Mammary epithelial cell (primary cell): ENCODE results near the gene RHOBTB1.
"Not testable (repeated sequence)": the region's sequence is repeated elsewhere in the genome, so short reads cannot be mapped to it uniquely, and the experiment has no call there.

Experiments used
- EZH2 ChIP-seq: IDR thresholded peaks from 2 replicates; pipeline ENCODE4 v1.6.1; 2012; ENCODE audit warnings: low read length, inconsistent platforms, borderline replicate concordance
- TF ChIP-seq, protein P1 (sequence below), 2 donors: IDR thresholded peaks in 1 of 2; conservative IDR thresholded peaks in 1 of 2; 2 replicates each; pipeline ENCODE4 v1.5.1; 2011 to 2012; ENCODE audit warnings: inconsistent platforms in 2 of 2, low read length in 2 of 2, mild to moderate bottlenecking in 2 of 2, control low read depth in 1 of 2, low read depth in 1 of 2; ENCODE audit not compliant: insufficient read depth in 1 of 2; ENCODE audit errors: extremely low read depth in 1 of 2

DNA sequence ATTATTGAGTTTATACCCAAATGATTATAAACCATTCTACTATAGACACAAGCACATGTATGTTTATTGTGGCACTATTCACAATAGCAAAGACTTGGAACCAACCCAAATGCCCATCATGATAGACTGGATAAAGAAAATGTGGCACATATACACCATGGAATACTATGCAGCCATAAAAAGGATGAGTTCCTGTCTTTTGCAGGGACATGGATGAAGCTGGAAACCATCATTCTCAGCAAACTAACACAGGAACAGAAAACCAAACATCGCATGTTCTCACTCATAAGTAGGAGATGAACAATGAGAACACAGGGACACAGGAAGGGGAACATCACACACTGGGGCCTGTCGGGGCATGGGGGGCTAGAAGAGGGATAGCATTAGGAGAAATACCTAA is 28.2 kb upstream of the RHOBTB1 start:
- not testable (repeated sequence) for TF ChIP-seq EZH2
- TF ChIP-seq, protein P1, sequence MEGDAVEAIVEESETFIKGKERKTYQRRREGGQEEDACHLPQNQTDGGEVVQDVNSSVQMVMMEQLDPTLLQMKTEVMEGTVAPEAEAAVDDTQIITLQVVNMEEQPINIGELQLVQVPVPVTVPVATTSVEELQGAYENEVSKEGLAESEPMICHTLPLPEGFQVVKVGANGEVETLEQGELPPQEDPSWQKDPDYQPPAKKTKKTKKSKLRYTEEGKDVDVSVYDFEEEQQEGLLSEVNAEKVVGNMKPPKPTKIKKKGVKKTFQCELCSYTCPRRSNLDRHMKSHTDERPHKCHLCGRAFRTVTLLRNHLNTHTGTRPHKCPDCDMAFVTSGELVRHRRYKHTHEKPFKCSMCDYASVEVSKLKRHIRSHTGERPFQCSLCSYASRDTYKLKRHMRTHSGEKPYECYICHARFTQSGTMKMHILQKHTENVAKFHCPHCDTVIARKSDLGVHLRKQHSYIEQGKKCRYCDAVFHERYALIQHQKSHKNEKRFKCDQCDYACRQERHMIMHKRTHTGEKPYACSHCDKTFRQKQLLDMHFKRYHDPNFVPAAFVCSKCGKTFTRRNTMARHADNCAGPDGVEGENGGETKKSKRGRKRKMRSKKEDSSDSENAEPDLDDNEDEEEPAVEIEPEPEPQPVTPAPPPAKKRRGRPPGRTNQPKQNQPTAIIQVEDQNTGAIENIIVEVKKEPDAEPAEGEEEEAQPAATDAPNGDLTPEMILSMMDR (conservative IDR thresholded peaks at IDR 0.05 in 1 of 2, IDR thresholded peaks at IDR 0.05 in 1 of 2; ENCODE audit: extremely low read depth in 1 of 2, insufficient read depth in 1 of 2, low read depth in 1 of 2, low read length in 2 of 2) = not testable (repeated sequence)
